ENCODE results near the gene C10orf143. TPM values are rescaled to one million over a fixed set of nuclear protein-coding genes. Genes with fewer than 3 reads are reported as not detected.

C10orf143 gene
- total and polyA plus RNA-seq, 2 experiments from 2014 or later: 0.76 to 5.4 TPM

DNA sequence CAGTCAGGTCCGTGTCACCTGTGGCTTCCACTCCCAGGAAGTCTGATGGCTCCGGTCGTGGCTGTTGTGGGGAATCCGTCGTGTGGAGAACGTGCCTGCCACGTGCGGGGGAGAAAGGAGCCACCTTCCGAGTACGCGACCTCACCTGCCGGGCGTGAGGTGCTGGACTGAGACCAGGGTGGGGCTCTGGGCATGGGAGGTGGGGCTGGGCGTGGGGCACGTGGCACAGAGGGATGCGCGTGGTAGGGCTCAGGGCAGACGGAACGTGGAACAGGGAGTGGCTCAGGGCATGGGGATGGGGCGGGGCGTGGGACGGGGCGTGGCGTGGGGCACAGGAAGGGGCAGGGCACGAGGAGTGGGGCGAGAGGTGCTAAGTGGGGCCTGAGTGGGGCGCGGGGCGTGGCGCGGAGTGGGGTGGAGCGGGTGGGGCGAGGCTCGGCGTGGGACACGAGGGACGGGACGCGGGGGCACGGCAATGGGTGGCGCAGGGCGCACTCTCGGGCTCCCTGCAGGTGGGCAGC is 64.8 kb downstream of the C10orf143 start:
- no peak overlapping the region for H3K4me2 ChIP-seq (ENCODE audit: unreplicated experiment)
- no peaks in the 10 kb centered on the region for H3K9me3 ChIP-seq (ENCODE audit: low read depth)
- no peak overlapping the region for H3K4me3 ChIP-seq
- H3K36me3 ChIP-seq (ENCODE audit: low read depth): no peaks in the 10 kb centered on the region
- DNase-seq: no peak
- in situ Hi-C loops (cut with MboI): no loop called here
- H3K79me2 ChIP-seq (ENCODE audit: insufficient read depth): no peaks in the 10 kb centered on the region
- H3K27ac ChIP-seq: no peak overlapping the region
- no peak overlapping the region for H2AFZ ChIP-seq
- H3K9ac ChIP-seq: no peak overlapping the region
- H3K4me1 ChIP-seq (ENCODE audit: insufficient read depth): no peaks in the 10 kb centered on the region
- no peaks in the 10 kb centered on the region for H3K9me2 ChIP-seq (ENCODE audit: insufficient read depth)
- TF ChIP-seq EZH2phosphoT487 (IDR thresholded peaks at IDR 0.05; ENCODE audit: insufficient read depth, low read depth) (no peak), EZH2 (IDR thresholded peaks at IDR 0.05; ENCODE audit: insufficient read depth, poor library complexity, severe bottlenecking) (no peak)
- no peaks in the 10 kb centered on the region for H3F3A ChIP-seq (ENCODE audit: insufficient read depth)
- 83% methylated on average over 14 to 42 of the region's 43 CpGs for WGBS, 2 experiments (ENCODE audit: low coverage in 1 of 2, low lambda C conversion rate in 2 of 2, missing lambda C conversion rate in 2 of 2)
- no peaks in the 10 kb centered on the region for H4K20me1 ChIP-seq (ENCODE audit: insufficient read depth)
- no peaks in the 10 kb centered on the region; the same call in 1 of the 2 replicates for H3K27me3 ChIP-seq (replicated peaks; ENCODE audit: insufficient read depth)

DNA sequence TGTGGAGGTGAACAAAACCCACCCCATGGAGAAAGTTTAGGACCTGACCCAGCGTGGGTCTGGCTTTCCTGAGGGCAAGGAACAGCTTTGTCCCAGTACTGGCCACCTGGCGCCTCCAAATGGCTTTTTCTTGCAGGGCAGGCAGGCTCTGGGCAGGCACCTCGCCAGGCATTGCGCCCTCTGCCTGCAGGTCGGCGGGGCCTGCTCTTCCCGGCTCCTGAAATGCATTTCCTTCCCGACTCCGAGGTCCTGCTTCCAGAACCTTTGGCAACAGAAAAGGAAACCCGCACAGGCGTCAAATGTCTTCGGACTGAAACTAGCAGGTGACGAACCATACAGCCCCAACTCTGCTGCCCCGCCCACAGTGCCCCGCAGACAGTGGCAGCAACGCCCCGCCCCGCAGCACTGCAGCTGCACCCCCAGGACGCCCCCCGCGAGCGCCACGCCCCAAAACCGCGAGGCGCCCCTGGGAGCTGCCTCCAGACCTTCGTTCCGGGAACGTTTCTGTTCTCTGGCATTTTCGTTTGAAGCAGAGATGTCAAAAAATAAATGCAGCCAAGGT is 65.5 kb downstream of the C10orf143 start:
- H3K9me2 ChIP-seq (ENCODE audit: insufficient read depth): no peaks in the 10 kb centered on the region
- DNase-seq: peak; percentile 83
- H3K4me2 ChIP-seq (ENCODE audit: unreplicated experiment): no peak overlapping the region
- TF ChIP-seq EZH2 (IDR thresholded peaks at IDR 0.05; ENCODE audit: insufficient read depth, poor library complexity, severe bottlenecking) (no peak), EZH2phosphoT487 (IDR thresholded peaks at IDR 0.05; ENCODE audit: insufficient read depth, low read depth) (no peak)
- no peaks in the 10 kb centered on the region for H4K20me1 ChIP-seq (ENCODE audit: insufficient read depth)
- no peaks in the 10 kb centered on the region for H3K4me1 ChIP-seq (ENCODE audit: insufficient read depth)
- H3F3A ChIP-seq (ENCODE audit: insufficient read depth): no peaks in the 10 kb centered on the region
- no peaks in the 10 kb centered on the region for H3K36me3 ChIP-seq (ENCODE audit: low read depth)
- no peaks in the 10 kb centered on the region; the same call in 1 of the 2 replicates for H3K27me3 ChIP-seq (replicated peaks; ENCODE audit: insufficient read depth)
- no peak overlapping the region for H3K9ac ChIP-seq
- WGBS, 2 experiments (ENCODE audit: low coverage in 1 of 2, low lambda C conversion rate in 2 of 2, missing lambda C conversion rate in 2 of 2): 25% methylated on average over 29 to 30 of the region's 30 CpGs
- no peaks in the 10 kb centered on the region for H3K79me2 ChIP-seq (ENCODE audit: insufficient read depth)
- no peak overlapping the region for H3K27ac ChIP-seq
- peak overlapping the region; percentile 55 for H2AFZ ChIP-seq
- in situ Hi-C loops (cut with MboI): no loop called here
- no peaks in the 10 kb centered on the region for H3K9me3 ChIP-seq (ENCODE audit: low read depth)
- H3K4me3 ChIP-seq: no peak overlapping the region

DNA sequence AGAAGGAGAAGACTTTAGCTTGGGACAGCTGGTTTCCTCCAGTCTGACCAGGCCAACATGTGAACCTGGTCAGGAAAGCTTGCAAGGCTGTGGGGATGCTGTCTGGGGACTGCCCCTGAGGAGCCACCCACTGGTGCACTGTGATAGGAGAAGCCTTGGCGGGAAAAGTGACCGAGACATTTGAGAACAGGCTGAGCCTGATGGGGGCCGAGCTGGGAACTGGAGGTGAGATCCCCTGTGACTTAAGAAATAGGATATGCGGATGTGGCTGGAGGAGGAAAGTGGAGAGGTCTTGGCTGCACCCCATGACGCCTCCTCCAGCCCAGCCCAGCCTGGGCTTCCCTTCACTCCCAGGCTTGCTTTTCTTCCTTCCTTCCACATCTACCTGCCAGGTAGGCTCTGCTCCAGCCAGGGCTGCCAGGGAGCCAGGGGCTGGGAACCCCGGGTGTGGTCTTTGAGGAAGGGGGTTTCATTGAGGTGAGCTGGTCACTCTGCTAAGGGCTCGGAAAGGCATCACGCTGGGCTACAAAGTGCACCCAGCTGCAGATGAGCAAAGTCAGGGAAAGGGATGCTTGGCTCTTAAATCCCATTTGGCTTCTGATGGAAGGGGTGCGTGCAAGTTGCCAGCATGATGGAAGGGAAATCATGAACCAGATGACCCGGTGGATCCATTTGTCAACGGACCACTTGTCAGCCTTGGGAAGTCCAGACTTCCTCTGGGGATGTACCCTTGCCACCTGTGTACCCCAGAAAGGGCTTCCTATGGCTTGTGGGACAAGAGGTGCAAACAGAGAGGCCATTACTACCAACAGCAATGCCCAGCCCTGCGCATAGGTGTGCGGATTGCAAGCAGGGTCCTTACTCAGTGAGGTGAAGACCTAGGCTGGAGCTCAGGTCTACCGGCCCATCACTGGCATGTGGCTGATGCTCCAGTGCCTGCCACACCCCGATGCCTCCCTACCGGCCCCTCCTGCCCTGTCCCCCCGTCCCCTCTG is 66.3 kb downstream of the C10orf143 start:
- H3K9me2 ChIP-seq (ENCODE audit: insufficient read depth): no peaks in the 10 kb centered on the region
- in situ Hi-C loops (cut with MboI): no loop called here
- H3K4me1 ChIP-seq (ENCODE audit: insufficient read depth): no peaks in the 10 kb centered on the region
- 75 to 77% methylated on average over 17 of the region's 17 CpGs for WGBS, 2 experiments (ENCODE audit: low coverage in 1 of 2, low lambda C conversion rate in 2 of 2, missing lambda C conversion rate in 2 of 2)
- DNase-seq: no peak
- no peak overlapping the region for H3K27ac ChIP-seq
- H3K36me3 ChIP-seq (ENCODE audit: low read depth): no peaks in the 10 kb centered on the region
- no peaks in the 10 kb centered on the region for H4K20me1 ChIP-seq (ENCODE audit: insufficient read depth)
- no peaks in the 10 kb centered on the region for H3F3A ChIP-seq (ENCODE audit: insufficient read depth)
- no peak overlapping the region for H3K9ac ChIP-seq
- no peak overlapping the region for H3K4me2 ChIP-seq (ENCODE audit: unreplicated experiment)
- H3K4me3 ChIP-seq: no peak overlapping the region
- H2AFZ ChIP-seq: no peak overlapping the region
- no peak for TF ChIP-seq EZH2phosphoT487 (IDR thresholded peaks at IDR 0.05; ENCODE audit: insufficient read depth, low read depth)
- no peak for TF ChIP-seq EZH2 (IDR thresholded peaks at IDR 0.05; ENCODE audit: insufficient read depth, poor library complexity, severe bottlenecking)
- no peaks in the 10 kb centered on the region for H3K9me3 ChIP-seq (ENCODE audit: low read depth)
- H3K27me3 ChIP-seq (replicated peaks; ENCODE audit: insufficient read depth): no peaks in the 10 kb centered on the region; the same call in 1 of the 2 replicates
- no peaks in the 10 kb centered on the region for H3K79me2 ChIP-seq (ENCODE audit: insufficient read depth)

DNA sequence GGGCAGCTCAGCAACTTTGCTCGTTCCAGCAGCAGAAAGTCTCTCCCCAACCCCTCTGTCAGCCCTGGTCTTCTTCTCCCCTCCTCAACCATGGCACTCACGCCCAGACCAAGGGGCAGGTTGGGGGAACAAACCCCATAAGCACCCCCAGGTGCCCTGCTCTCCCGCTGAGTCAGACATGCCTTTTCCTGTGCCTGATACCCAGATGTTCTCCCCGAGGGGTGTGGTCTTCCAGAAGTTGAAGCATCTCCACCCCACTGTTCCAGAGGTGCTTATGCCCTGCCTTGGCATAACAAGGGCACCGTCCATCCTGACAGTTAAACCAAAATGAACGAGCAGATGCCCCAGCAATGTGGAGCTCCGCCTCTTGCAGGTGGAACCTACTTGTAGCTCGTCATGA is 67.1 kb downstream of the C10orf143 start:
- in situ Hi-C loops (cut with MboI): no loop called here
- Histone ChIP-seq H3K9me3 (ENCODE audit: low read depth) (no peaks in the 10 kb centered on the region), H2AFZ (no peak overlapping the region), H3F3A (ENCODE audit: insufficient read depth) (no peaks in the 10 kb centered on the region), H3K4me2 (ENCODE audit: unreplicated experiment) (no peak overlapping the region), H3K27me3 (replicated peaks; ENCODE audit: insufficient read depth) (no peaks in the 10 kb centered on the region; the same call in 1 of the 2 replicates), H3K4me1 (ENCODE audit: insufficient read depth) (no peaks in the 10 kb centered on the region), H3K27ac (no peak overlapping the region), H3K79me2 (ENCODE audit: insufficient read depth) (no peaks in the 10 kb centered on the region), H3K9me2 (ENCODE audit: insufficient read depth) (no peaks in the 10 kb centered on the region), H3K4me3 (no peak overlapping the region), H4K20me1 (ENCODE audit: insufficient read depth) (no peaks in the 10 kb centered on the region), H3K9ac (no peak overlapping the region), H3K36me3 (ENCODE audit: low read depth) (no peaks in the 10 kb centered on the region)
- no peak for TF ChIP-seq EZH2 (IDR thresholded peaks at IDR 0.05; ENCODE audit: insufficient read depth, poor library complexity, severe bottlenecking)
- TF ChIP-seq EZH2phosphoT487 (IDR thresholded peaks at IDR 0.05; ENCODE audit: insufficient read depth, low read depth): no peak
- no peak for DNase-seq
- WGBS, 2 experiments (ENCODE audit: low coverage in 1 of 2, low lambda C conversion rate in 2 of 2, missing lambda C conversion rate in 2 of 2): 76 to 87% methylated on average over 8 of the region's 8 CpGs

Data from GM23248 (cell line).